KBM-7 (cell line): ENCODE data around the gene EFNA3.
A peak's percentile ranks its signal among the peaks of the same experiment; 100 is the strongest.

Source experiments
- DNase-seq: peaks from one replicate; pipeline ENCODE4 v3.0.0-alpha.2; 2015
- in situ Hi-C: fragments of 300-500 bp; cut with MboI; formaldehyde crosslinking; loops from 2 replicates; pipeline ENCODE4 v1.14.3; 2020; ENCODE audit warnings: low sequenced_read_pairs, low pct_unique_long_range_greater_than_20kb, mixed read lengths

EFNA3 gene

DNA sequence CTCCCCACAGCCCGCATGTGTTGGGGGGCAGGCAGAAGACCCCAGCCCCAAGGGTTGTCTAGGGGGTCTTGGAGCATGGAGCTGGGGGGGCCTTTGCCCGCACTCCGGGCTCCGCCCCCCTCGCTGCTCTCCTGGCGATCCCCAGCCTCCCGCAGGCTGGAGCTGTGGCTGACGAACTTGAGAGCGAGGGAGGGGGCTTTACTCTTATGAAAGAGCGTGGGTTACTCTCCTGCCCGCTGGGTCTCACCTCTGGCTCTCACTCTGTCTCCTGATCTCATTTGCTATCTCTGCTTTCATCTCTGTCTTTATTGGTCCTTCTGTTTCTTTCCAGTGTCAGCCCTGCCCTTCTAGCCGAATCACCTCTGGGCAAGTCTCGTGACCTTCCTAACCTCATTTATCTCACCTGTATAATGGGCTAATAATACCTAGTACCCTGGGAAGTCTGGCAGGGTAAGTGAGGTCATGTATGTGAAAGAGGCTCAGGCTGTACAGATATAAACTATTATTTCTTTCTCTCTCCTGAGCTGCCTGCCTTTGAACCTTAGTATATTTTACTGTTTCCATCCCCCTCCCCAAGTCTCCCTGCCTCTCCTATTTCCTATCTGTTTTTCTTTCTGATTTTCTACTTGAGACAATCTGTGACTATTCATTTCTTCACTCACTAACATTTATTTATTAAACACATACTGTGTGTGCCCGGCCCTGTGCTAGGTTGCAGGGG is 14.4 kb upstream of the EFNA3 start:
- in situ Hi-C loops, result no loop called here
- peak; percentile 49 for DNase-seq

- in situ Hi-C loops, result no loop called here
- DNase-seq, result no peak
Observed at GRCh38 chr1:155064832-155065429, 13.7 kb upstream of the EFNA3 start.

- DNase-seq, result no peak
- in situ Hi-C loops, result no loop called here
Observed at GRCh38 chr1:155066777-155067176, 11.9 kb upstream of the EFNA3 start.

GRCh38 chr1:155068599-155068998 is 10.0 kb upstream of the EFNA3 start:
- in situ Hi-C loops, result no loop called here
- DNase-seq, result no peak

DNA sequence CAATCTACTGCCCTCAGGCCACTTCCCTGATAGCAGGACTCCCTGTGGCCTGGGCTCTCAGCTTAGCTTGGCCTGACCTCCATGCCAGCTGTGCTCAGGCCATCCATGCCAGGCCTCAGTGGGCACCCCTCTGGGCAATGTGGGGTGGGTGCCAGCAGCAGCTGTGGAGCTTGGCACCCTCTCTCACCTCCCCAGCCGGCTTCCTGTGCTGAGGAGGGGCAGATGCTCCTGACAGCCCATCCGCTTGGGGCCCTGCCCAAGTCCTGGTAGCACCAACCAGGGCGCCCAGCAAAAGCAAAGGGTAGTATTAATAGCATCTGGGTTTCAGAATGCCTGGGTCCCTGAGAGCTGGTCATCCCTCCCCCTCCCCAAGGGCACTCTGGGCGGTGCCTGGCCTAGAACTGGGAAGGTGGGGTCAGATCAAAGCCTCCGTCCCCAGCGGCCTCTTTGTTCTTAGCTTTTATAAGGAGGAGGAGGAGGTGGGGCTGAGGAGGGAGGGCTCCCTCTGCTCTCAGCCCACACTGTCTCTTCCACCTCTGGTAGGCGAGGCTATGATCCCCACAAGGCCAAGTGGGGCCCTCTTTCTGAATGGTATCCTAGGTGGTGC is 9.0 kb upstream of the EFNA3 start:
- no peak for DNase-seq
- in situ Hi-C loops, result no loop called here

DNA sequence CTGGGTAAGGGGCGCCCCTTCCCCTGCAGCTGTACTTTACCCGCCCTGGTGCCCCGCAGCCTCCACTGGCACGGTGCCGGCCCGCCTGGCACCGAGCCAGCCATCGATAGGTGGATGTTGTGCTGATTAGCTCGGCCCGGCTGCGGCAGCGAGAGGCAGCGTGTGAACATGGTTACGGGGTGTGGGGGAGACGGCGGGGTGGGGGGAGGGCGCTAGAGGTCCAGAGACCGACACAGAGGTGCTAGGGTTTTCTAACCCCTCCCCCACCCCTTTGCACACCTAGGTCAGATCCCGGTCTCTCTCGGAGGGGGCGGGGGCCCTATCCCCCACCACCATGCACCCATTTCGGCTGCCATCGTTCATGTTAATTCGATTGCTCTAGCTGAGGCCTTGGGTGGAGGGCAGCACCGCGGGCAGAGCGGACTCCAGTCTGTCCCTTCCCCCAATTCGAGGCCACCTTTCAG is 8.4 kb upstream of the EFNA3 start:
- in situ Hi-C loops, result no loop called here
- DNase-seq, result no peak

DNA sequence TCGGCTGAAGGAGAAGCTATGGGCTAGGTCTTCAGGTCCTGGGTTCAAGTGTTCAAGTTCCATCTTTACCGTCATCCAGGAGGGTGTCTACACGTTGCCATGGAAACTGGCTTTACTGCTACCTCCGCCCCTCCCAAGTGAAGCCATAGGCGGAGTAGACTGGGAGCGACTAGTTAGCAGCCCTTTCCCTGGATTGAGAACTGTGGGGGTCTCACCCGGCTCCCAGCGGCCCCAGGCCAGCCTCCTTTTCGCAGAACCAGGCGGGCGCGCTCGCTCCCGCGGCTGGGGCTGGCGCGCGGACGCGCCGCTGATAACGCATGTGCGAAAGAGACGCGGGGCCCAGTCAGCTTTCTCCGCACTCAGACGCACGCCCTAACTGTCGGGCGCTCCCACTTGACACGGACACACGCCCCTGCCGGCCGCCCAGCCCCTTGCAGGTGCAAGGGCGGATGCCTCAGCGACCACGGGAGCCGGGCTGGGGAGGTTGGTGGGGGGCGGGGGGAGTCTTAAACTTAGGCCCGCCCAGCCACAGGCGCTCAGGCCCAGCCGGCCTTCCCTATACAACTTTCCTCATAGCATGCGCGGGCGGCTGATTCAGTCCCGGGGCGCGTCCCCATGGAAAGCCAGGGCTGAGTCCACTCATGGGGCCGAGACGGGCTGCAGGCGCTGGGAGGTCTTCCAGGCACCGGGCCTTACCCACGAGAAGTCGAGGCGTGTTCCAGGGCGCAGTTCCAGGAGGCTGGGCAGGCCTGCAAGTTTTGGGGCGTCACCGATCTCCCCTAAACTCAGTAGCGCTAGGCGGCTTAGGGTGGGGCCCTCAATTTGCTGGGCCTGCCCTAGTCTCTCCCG is 7.7 kb upstream of the EFNA3 start:
- in situ Hi-C loops, result no loop called here
- DNase-seq, result peak; percentile 83

DNA sequence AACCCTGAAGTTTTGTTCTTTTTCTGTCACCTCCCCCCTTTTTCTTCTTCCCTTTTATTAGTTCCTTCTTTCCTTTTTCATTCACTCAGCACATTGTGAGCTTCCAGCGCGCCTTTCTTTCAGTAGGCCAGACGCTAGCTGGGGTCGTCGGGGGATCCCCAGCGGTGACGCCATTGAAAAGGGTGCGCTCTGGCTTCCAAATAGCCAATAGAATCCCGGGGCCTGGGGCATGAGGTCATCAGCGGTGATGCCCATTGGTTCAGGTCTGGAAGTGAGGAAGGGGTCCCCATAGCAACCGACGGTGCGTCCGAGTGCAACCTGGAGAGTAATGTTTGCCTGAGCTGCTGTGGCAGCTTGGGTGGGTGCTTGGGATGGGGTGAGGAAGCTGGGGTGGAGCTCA is 6.9 kb upstream of the EFNA3 start:
- in situ Hi-C loops, result no loop called here
- no peak for DNase-seq

DNA sequence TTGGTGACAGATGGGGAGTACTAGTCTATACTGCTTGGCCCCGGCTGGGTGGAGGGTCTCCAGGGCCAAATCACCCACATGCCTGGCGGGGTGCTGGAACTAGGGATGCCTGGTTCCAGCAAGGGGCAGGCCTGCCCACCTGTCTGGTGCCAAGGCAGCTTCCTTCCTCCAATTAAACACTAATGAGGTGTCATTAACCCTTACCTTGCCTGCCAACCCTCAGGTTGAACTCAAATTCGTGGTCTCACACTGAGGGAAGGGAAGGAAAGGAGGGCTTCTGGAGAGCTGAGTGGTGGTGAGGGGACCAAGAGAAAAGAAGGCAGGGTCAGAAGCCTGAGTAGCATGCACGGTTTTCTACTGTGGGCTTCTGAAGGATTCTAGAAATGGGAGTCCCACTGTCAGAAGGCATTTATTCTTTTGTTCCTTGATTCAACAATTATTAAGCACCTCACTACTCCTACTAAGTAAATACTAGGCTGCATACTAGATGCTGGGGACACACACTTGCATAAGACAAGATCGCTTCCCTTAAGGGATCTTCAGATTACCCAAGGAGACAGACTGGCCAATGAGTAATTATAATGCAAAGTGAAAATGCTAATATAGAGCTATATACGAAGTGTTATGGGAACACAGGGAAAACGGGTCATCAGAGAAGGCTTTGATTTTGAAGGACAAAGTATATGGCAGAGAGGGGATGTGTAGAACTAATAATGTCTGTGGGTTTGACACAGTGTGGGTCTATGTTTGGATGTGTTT is 5.9 kb upstream of the EFNA3 start:
- no peak for DNase-seq
- in situ Hi-C loops, result no loop called here

DNA sequence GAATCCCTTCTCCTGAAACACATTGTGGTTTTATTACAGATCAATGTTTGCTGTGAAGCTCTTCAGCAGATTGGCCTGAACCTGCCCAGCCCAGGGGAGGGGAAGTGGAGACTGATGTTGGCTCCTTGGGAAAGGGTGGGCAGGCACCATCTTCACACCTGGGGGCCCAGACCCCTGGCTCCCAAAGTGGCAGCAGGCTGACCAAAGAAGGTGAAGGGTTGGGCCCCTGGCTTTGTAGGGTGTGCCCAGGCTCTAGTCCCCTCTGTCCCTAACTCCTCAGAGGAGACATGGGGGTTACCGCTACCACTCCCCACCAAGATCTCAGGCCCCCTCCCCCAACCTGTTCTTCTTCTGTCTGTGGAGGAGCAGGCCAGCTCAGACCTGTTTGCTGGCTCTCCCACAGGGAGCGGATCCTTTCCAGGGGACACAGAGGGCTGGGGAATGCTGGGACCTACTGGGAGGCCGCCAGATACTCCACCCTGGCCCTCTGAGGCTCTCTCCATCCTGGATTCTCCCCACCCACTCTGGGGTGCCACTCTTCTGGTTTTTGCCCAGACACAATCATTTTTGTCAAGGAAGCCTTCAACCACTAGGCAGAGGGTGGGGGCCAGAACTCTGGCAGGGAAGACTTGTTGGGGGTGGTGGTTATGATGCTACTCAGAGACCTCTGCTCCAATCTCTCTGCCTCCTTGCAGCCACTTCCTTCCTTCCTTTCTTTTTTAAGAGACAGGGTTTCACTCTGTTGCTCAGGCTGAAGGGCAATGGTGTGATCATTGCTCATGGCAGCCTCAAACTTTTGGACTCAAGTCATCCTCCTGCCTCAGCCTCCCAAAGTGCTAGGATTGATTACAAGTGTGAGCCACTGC is 5.0 kb upstream of the EFNA3 start:
- in situ Hi-C loops, result no loop called here
- peak; percentile 81 for DNase-seq

- no peak for DNase-seq
- in situ Hi-C loops, result no loop called here
Observed at GRCh38 chr1:155075535-155075934, 3.1 kb upstream of the EFNA3 start.

GRCh38 chr1:155076371-155076770 is 2.3 kb upstream of the EFNA3 start:
- in situ Hi-C loops, result no loop called here
- DNase-seq, result no peak

DNA sequence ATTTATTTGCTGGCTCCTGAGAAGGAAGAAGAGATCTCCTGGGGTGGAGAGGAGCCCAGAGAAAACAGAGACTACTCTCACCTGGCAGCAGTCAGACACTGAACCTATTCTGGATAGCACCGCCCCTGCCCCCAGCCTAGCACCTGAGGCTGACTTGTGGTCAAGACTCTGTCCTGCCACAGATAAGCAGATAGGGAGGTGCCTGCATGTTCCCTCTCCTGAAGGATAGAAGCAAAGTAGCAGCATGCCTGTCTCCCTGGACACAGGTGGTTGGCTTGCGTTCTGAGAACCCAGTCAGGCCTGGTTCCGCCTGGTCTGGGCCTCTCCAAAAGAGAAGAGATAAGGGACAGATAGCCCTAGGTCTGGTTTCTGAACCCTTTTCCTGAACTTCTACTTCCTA is 1.3 kb upstream of the EFNA3 start:
- in situ Hi-C loops, result no loop called here
- DNase-seq, result no peak

- in situ Hi-C loops, result no loop called here
- no peak for DNase-seq
Observed at GRCh38 chr1:155077758-155078445, 735 bp upstream of the EFNA3 start.

DNA sequence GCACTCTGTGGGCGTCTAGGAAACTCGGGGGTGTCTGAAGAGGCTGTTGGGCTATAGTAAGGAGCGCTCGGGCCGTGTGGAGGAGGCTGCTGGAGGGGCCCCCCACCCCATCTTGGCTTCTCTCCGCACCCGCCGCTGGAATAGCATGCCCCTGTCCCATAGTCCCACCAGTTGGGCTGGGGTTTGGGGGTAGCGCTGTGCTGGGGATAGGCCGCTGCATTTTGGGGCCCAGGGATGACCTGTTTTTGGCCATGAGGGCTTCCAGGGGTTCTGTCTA is 511 bp downstream of the EFNA3 start:
- in situ Hi-C loops, result no loop called here
- DNase-seq, result no peak

- in situ Hi-C loops, result loop anchor here (10.0 kb wide), 1 partner anchor 85 kb away; no protein-coding TSS in a partner anchor
- DNase-seq, result no peak
Observed at GRCh38 chr1:155079487-155080311, 1.1 kb downstream of the EFNA3 start.
